NCI-H446 (cell line): Measurements from ENCODE around the gene SMCO2.

Experiments used
- DNase-seq, 2 experiments: peaks; one replicate each; lab custom pipeline; 2025; lab: John Stamatoyannopoulos, UW

The SMCO2 gene

GRCh38 chr12:27446436-27446835 is at the start of gene SMCO2:
SMCO2 (plus strand) TSS chr12:27446736; CDS start chr12:27470632, 23,896 bp downstream.
- no peak for DNase-seq

GRCh38 chr12:27398466-27398865 is 48.1 kb upstream of the SMCO2 start:
- no peak for DNase-seq

GRCh38 chr12:27399074-27399473 is 47.5 kb upstream of the SMCO2 start:
- DNase-seq: no peak

- no peak for DNase-seq
These were observed 45.6 kb upstream of the SMCO2 start for GRCh38 chr12:27400856-27401354.

GRCh38 chr12:27412047-27412446 is 34.5 kb upstream of the SMCO2 start:
- DNase-seq: no peak

- DNase-seq: peak; percentile 9 to 53
These were observed 23.8 kb upstream of the SMCO2 start for GRCh38 chr12:27422697-27423096.

GRCh38 chr12:27424631-27425230 is 21.8 kb upstream of the SMCO2 start:
- peak in 1 of 2 experiments; percentile 30 for DNase-seq

- DNase-seq: no peak
These were observed 21.2 kb upstream of the SMCO2 start for GRCh38 chr12:27425306-27425705.

GRCh38 chr12:27426743-27427487 is 19.6 kb upstream of the SMCO2 start:
- DNase-seq: no peak

- no peak for DNase-seq
These were observed 18.7 kb upstream of the SMCO2 start for GRCh38 chr12:27427824-27428223.

- no peak for DNase-seq
These were observed 18.1 kb upstream of the SMCO2 start for GRCh38 chr12:27428466-27428865.

- DNase-seq: no peak
These were observed 16.9 kb upstream of the SMCO2 start for GRCh38 chr12:27429606-27430005.

GRCh38 chr12:27431185-27431584 is 15.4 kb upstream of the SMCO2 start:
- no peak for DNase-seq

- DNase-seq: no peak
These were observed 11.6 kb upstream of the SMCO2 start for GRCh38 chr12:27434673-27435565.

GRCh38 chr12:27436029-27436428 is 10.5 kb upstream of the SMCO2 start:
- DNase-seq: no peak

- no peak for DNase-seq
These were observed 9.8 kb upstream of the SMCO2 start for GRCh38 chr12:27436768-27437167.

- no peak for DNase-seq
These were observed 8.7 kb upstream of the SMCO2 start for GRCh38 chr12:27437839-27438238.

- DNase-seq: no peak
These were observed 1.2 kb downstream of the SMCO2 start for GRCh38 chr12:27447761-27448160.

GRCh38 chr12:27449026-27449425 is 2.5 kb downstream of the SMCO2 start:
- no peak for DNase-seq

- DNase-seq: no peak
These were observed 3.5 kb downstream of the SMCO2 start for GRCh38 chr12:27449893-27450534.

GRCh38 chr12:27451036-27451825 is 4.7 kb downstream of the SMCO2 start:
- DNase-seq: no peak
